HepG2 (cell line): ENCODE results near the gene TSN. TPM values are rescaled to one million over a fixed set of nuclear protein-coding genes. Genes with fewer than 3 reads are reported as not detected.

Source experiments
- AKAP8 ChIP-seq: sonication (generic); formaldehyde crosslinking; IDR thresholded peaks from 2 replicates; pipeline ENCODE4 v1.5.1; 2020; ENCODE audit warnings: mild to moderate bottlenecking, missing genetic modification reagents
- CBX1 ChIP-seq: IDR thresholded peaks from one replicate; pipeline ENCODE4 v1.6.1; 2016; ENCODE audit warnings: antibody characterized with exemption, low read depth
- CENPX ChIP-seq: sonication (generic); formaldehyde crosslinking; IDR thresholded peaks from 2 replicates; pipeline ENCODE4 v1.9.0; 2021; ENCODE audit warnings: mild to moderate bottlenecking, missing genetic modification reagents, moderate library complexity
- FIP1L1 ChIP-seq: fragments of 200-400 bp; formaldehyde crosslinking; IDR thresholded peaks from 2 replicates; pipeline ENCODE4 v1.6.1; 2018; ENCODE audit warnings: low read depth, mild to moderate bottlenecking, low read length, moderate library complexity, borderline replicate concordance; ENCODE audit not compliant: insufficient read depth
- GABPA ChIP-seq, 2 experiments: IDR thresholded peaks; 2 replicates each; pipeline ENCODE4 v1.6.1; 2011 to 2016; ENCODE audit warnings: low read depth in 2 of 2, low read length in 1 of 2, missing biosample characterization in 1 of 2, missing genetic modification characterization in 1 of 2
- HIVEP1 ChIP-seq: sonication (generic); formaldehyde crosslinking; IDR thresholded peaks from 2 replicates; pipeline ENCODE4 v1.4.0; 2020; ENCODE audit warnings: mild to moderate bottlenecking, missing genetic modification reagents
- ISL2 ChIP-seq: sonication (generic); formaldehyde crosslinking; IDR thresholded peaks from 2 replicates; pipeline ENCODE4 v1.5.0; 2020; ENCODE audit warnings: missing genetic modification reagents
- KLF11 ChIP-seq: IDR thresholded peaks from 2 replicates; pipeline ENCODE4 v1.6.1; 2016; ENCODE audit warnings: missing compliant biosample characterization
- MAZ ChIP-seq, 2 experiments: sonication (generic) in 1 of 2; formaldehyde crosslinking in 1 of 2; IDR thresholded peaks; 2 replicates each; pipeline versions ENCODE4 v1.5.0 to v1.6.1; 2012 to 2020; ENCODE audit warnings: low read depth in 2 of 2, mild to moderate bottlenecking in 2 of 2, borderline replicate concordance in 1 of 2, improper control_type of control experiment in 1 of 2, low read length in 1 of 2, missing genetic modification reagents in 1 of 2, moderate library complexity in 1 of 2
- RARG ChIP-seq: sonication (generic); formaldehyde crosslinking; IDR thresholded peaks from 2 replicates; pipeline ENCODE4 v1.4.0; 2020; ENCODE audit warnings: low read depth, mild to moderate bottlenecking, missing genetic modification reagents
- SMAD3 ChIP-seq: sonication (generic); formaldehyde crosslinking; IDR thresholded peaks from 2 replicates; pipeline ENCODE4 v1.4.0; 2020; ENCODE audit warnings: missing genetic modification reagents
- SP140L ChIP-seq: sonication (generic); formaldehyde crosslinking; IDR thresholded peaks from 2 replicates; pipeline ENCODE4 v1.4.0; 2020; ENCODE audit warnings: missing genetic modification reagents, borderline replicate concordance
- SP4 ChIP-seq: sonication (generic); formaldehyde crosslinking; IDR thresholded peaks from 2 replicates; pipeline ENCODE4 v1.8.1; 2023; ENCODE audit warnings: mild to moderate bottlenecking, missing genetic modification reagents
- TAF1 ChIP-seq: sonication (generic); formaldehyde crosslinking; IDR thresholded peaks from 2 replicates; pipeline ENCODE4 v1.4.0; 2020; ENCODE audit warnings: missing genetic modification reagents
- ZFP36 ChIP-seq: fragments of 150-350 bp; IDR thresholded peaks from 2 replicates; pipeline ENCODE4 v1.6.1; 2018; ENCODE audit warnings: borderline replicate concordance, low read length, low read depth; ENCODE audit not compliant: partially characterized antibody
- ZNF678 ChIP-seq: sonication (generic); formaldehyde crosslinking; IDR thresholded peaks from 2 replicates; pipeline ENCODE4 v1.4.0; 2020; ENCODE audit warnings: mild to moderate bottlenecking, missing genetic modification reagents
- ZNF878 ChIP-seq: sonication (generic); formaldehyde crosslinking; IDR thresholded peaks from 2 replicates; pipeline ENCODE4 v1.8.1; 2023; ENCODE audit warnings: mild to moderate bottlenecking, missing genetic modification reagents, moderate library complexity
- polyA plus RNA-seq, 8 experiments: library from polyadenylated mRNA; depleted of rRNA in 3 of 8; stranded (reverse) in 7 of 8; unstranded in 1 of 8; fragments of >200 nt; fragmentation: Illumina TruSeq in 4 of 8; extraction: Trizol in 4 of 8; gene quantifications; 2 replicates each; pipeline versions ENCODE4 v1.2.1 to v1.2.3, GENCODE V29; 2011 to 2016; ENCODE audit warnings: low read depth in 4 of 8, missing spikeins in 1 of 8, mixed read lengths in 1 of 8; ENCODE audit not compliant: insufficient read depth in 1 of 8
- total RNA-seq, 5 experiments: library from RNA; depleted of rRNA; stranded (reverse); fragments of >200 nt; fragmentation: Illumina TruSeq; extraction: Trizol; gene quantifications; 2 replicates each; pipeline ENCODE4 v1.2.3, GENCODE V29; 2016; ENCODE audit warnings: low read depth in 1 of 5
- TF ChIP-seq, protein P1 (sequence below), 2 experiments: sonication (generic) in 1 of 2; formaldehyde crosslinking in 1 of 2; IDR thresholded peaks; 2 replicates each; pipeline versions ENCODE4 v1.4.0 to v1.6.1; 2016 to 2020; ENCODE audit warnings: borderline replicate concordance in 1 of 2, low read depth in 1 of 2, mild to moderate bottlenecking in 1 of 2, missing genetic modification reagents in 1 of 2
- TF ChIP-seq, protein P2 (sequence below): sonication (generic); formaldehyde crosslinking; IDR thresholded peaks from 2 replicates; pipeline ENCODE4 v1.5.0; 2020; ENCODE audit warnings: mild to moderate bottlenecking, missing genetic modification reagents

The TSN gene
- total and polyA plus RNA-seq, 2 of the 13 experiments (the other 11 are each of a cell fraction or from before 2014, with no cell fraction given) = 56.4 to 115 TPM

DNA sequence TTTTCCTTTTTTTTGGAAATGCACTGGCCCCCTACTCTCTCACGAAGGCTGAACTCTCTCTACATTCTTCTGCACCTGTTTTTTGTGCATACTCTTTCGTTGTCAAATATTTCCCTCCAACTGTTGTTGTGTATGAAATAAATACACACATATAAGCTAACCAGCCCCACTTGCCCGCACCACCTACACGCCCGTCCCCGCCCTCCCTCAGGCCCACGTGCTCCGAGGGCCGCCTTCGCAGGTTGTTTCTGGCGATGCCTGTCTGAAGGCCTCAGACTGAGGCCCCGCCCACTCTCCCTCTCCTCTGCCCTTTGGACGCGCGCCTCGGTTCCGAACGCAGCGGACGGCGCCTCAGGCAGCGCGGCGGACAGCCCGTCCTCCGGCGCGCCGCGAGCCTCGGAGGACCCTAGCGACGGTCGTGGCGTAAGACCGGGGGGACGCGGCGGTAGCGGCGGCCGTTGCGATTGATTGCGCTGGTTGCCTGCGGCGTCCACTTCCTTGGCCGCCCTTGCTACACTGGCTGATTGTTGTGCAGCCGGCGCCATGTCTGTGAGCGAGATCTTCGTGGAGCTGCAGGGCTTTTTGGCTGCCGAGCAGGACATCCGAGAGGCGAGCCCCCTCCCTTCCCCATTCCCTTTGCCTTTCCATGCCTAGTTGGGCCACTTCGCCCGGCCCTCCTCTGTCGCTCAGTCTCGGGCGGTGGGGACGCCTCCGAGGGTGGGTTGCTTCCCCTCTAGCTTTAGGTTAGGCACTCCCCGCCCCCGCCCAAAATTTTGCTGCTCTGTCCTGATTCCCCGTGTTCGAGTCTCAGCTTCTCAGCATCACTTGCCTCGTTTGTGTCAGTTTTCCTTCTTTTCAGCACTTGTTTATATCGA lies at the start of gene TSN (continued):
- TF ChIP-seq KLF11 (no peak; the same call in 1 of the 2 replicates), RARG (CRISPR knock-in tag) (no peak), ZNF678 (CRISPR knock-in tag) (no peak), TAF1 (CRISPR knock-in tag) (peak; percentile 96), HIVEP1 (peak; percentile 79), FIP1L1 (0 out of 2 replicates have a peak, but pooled peaks have one; percentile 35), GABPA (IDR thresholded peaks at IDR 0.05; ENCODE audit: low read depth, low read length) (no peak), GABPA (CRISPR knock-in tag; IDR thresholded peaks at IDR 0.05; ENCODE audit: low read depth) (no peak), CBX1 (peak; percentile 54), CENPX (CRISPR knock-in tag) (no peak), ZNF878 (CRISPR knock-in tag) (peak; percentile 59; the same call in 1 of the 2 replicates), AKAP8 (peak; percentile 79; the same call in 1 of the 2 replicates), SP140L (CRISPR knock-in tag) (peak; percentile 56; the same call in 1 of the 2 replicates), MAZ (IDR thresholded peaks at IDR 0.05; ENCODE audit: borderline replicate concordance, low read depth, low read length) (peak; percentile 71; the same call in 1 of the 2 replicates), MAZ (CRISPR knock-in tag; IDR thresholded peaks at IDR 0.05; ENCODE audit: low read depth) (peak; percentile 98), ZFP36 (no peak), SMAD3 (CRISPR knock-in tag) (peak; percentile 82), SP4 (CRISPR knock-in tag) (peak; percentile 99), ISL2 (CRISPR knock-in tag) (peak; percentile 89)
- TF ChIP-seq, protein P1, sequence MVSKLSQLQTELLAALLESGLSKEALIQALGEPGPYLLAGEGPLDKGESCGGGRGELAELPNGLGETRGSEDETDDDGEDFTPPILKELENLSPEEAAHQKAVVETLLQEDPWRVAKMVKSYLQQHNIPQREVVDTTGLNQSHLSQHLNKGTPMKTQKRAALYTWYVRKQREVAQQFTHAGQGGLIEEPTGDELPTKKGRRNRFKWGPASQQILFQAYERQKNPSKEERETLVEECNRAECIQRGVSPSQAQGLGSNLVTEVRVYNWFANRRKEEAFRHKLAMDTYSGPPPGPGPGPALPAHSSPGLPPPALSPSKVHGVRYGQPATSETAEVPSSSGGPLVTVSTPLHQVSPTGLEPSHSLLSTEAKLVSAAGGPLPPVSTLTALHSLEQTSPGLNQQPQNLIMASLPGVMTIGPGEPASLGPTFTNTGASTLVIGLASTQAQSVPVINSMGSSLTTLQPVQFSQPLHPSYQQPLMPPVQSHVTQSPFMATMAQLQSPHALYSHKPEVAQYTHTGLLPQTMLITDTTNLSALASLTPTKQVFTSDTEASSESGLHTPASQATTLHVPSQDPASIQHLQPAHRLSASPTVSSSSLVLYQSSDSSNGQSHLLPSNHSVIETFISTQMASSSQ (IDR thresholded peaks at IDR 0.05; ENCODE audit: low read depth) = no peak
- TF ChIP-seq, protein P1 (CRISPR knock-in tag; IDR thresholded peaks at IDR 0.05; ENCODE audit: borderline replicate concordance) = peak; percentile 89; the same call in 1 of the 2 replicates
- TF ChIP-seq, protein P2, sequence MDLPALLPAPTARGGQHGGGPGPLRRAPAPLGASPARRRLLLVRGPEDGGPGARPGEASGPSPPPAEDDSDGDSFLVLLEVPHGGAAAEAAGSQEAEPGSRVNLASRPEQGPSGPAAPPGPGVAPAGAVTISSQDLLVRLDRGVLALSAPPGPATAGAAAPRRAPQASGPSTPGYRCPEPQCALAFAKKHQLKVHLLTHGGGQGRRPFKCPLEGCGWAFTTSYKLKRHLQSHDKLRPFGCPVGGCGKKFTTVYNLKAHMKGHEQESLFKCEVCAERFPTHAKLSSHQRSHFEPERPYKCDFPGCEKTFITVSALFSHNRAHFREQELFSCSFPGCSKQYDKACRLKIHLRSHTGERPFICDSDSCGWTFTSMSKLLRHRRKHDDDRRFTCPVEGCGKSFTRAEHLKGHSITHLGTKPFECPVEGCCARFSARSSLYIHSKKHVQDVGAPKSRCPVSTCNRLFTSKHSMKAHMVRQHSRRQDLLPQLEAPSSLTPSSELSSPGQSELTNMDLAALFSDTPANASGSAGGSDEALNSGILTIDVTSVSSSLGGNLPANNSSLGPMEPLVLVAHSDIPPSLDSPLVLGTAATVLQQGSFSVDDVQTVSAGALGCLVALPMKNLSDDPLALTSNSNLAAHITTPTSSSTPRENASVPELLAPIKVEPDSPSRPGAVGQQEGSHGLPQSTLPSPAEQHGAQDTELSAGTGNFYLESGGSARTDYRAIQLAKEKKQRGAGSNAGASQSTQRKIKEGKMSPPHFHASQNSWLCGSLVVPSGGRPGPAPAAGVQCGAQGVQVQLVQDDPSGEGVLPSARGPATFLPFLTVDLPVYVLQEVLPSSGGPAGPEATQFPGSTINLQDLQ (CRISPR knock-in tag) = peak; percentile 68
